Upper lobe of right lung (tissue), 1 donor: Measurements from ENCODE around the gene BRS3. TPM values are rescaled to one million over a fixed set of nuclear protein-coding genes. Genes with fewer than 3 reads are reported as not detected.

Source experiments
- ATAC-seq: fragments of 200-7000 bp; cut with Tn5 transposase; one replicate; pipeline ENCODE4 v1.9.1; 2020; ENCODE audit warnings: mild to moderate bottlenecking, moderate library complexity
- DNase-seq: peaks from one replicate; pipeline ENCODE4 v3.0.0-alpha.2; 2020
- H3K27ac ChIP-seq: fragments of 200-600 bp; one replicate; pipeline ENCODE4 v1.8.0; 2022
- H3K27me3 ChIP-seq: fragments of 200-600 bp; one replicate; pipeline ENCODE4 v1.8.0; 2022; ENCODE audit warnings: mild to moderate bottlenecking
- H3K36me3 ChIP-seq: fragments of 200-600 bp; one replicate; pipeline ENCODE4 v1.8.0; 2022
- H3K4me1 ChIP-seq: fragments of 200-600 bp; one replicate; pipeline ENCODE4 v1.8.0; 2022
- H3K4me3 ChIP-seq: fragments of 200-600 bp; one replicate; pipeline ENCODE4 v1.8.0; 2022; ENCODE audit warnings: mild to moderate bottlenecking
- H3K9me3 ChIP-seq: fragments of 200-600 bp; one replicate; pipeline ENCODE4 v1.8.0; 2022
- intact Hi-C: fragments of 100-400 bp; cut with DNase I; formaldehyde crosslinking; loops from one replicate; pipeline ENCODE4 v1.11.0; 2022
- total RNA-seq: library from RNA; stranded (reverse); fragmentation: NEBNext Ultra II Directional; extraction: Animal tissue kit (Norgen Biotek cat#: 25700); gene quantifications from one replicate; pipeline ENCODE4 v1.2.1, GENCODE V29; 2021
- TF ChIP-seq, protein P1 (sequence below): fragments of 200-600 bp; IDR thresholded peaks from one replicate; pipeline ENCODE4 v1.8.0; 2022; ENCODE audit warnings: antibody characterized with exemption
- donor health status: DM: no; HTN: yes; CAD: no; lungs with severe emphysema.

Gene BRS3
- total RNA-seq, 1 donor from 2014 or later: not detected

DNA sequence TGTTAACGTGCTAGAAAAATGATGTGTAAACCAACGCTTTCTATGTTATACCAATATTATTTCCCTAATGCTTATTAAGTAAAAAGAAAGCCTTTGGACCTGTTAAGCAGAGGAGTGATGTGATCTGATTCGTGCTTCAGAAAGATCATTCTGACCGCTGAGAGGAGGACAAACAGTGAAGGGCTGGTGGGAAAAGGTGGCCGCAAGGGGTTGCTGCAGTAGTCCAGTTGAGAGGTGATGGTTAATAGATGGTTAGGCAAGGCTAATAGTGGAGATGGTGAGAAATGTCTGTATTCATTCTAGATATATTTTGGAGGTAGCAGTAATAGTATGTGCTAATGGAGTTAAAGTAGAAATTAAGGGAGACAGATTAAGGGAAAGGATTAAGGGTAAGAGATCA is 31.3 kb downstream of the BRS3 start:
- Histone ChIP-seq H3K36me3 (no peaks in the 10 kb centered on the region), H3K9me3 (no peaks in the 10 kb centered on the region), H3K4me3 (no peak overlapping the region), H3K4me1 (no peaks in the 10 kb centered on the region), H3K27me3 (no peaks in the 10 kb centered on the region), H3K27ac (no peak overlapping the region)
- intact Hi-C loops: no loop called here
- no peak for ATAC-seq
- TF ChIP-seq, protein P1, sequence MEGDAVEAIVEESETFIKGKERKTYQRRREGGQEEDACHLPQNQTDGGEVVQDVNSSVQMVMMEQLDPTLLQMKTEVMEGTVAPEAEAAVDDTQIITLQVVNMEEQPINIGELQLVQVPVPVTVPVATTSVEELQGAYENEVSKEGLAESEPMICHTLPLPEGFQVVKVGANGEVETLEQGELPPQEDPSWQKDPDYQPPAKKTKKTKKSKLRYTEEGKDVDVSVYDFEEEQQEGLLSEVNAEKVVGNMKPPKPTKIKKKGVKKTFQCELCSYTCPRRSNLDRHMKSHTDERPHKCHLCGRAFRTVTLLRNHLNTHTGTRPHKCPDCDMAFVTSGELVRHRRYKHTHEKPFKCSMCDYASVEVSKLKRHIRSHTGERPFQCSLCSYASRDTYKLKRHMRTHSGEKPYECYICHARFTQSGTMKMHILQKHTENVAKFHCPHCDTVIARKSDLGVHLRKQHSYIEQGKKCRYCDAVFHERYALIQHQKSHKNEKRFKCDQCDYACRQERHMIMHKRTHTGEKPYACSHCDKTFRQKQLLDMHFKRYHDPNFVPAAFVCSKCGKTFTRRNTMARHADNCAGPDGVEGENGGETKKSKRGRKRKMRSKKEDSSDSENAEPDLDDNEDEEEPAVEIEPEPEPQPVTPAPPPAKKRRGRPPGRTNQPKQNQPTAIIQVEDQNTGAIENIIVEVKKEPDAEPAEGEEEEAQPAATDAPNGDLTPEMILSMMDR: no peak
- DNase-seq: no peak

DNA sequence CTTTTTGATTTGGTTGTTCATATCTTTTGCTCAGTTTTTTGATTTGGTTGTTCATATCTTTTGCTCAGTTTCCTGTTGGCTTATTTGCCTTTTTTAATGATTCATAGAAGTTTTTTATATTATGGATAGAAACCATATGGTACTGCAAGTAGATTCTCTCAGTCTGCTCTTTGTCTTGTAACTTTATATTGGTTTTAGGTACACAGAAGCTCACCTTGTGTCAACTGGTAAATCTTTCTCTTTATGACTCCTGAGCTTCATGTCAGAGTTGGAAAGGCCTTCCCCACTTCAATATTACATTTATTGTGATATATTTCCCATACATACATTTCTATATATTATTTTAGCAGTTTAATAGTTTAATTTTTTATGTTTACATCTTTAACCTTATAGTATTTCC is 36.0 kb downstream of the BRS3 start:
- intact Hi-C loops: no loop called here
- DNase-seq: no peak
- H3K27ac ChIP-seq: no peak overlapping the region
- H3K36me3 ChIP-seq: no peaks in the 10 kb centered on the region
- no peaks in the 10 kb centered on the region for H3K27me3 ChIP-seq
- no peak overlapping the region for H3K4me3 ChIP-seq
- no peaks in the 10 kb centered on the region for H3K4me1 ChIP-seq
- ATAC-seq: no peak
- TF ChIP-seq, protein P1: no peak
- no peaks in the 10 kb centered on the region for H3K9me3 ChIP-seq

DNA sequence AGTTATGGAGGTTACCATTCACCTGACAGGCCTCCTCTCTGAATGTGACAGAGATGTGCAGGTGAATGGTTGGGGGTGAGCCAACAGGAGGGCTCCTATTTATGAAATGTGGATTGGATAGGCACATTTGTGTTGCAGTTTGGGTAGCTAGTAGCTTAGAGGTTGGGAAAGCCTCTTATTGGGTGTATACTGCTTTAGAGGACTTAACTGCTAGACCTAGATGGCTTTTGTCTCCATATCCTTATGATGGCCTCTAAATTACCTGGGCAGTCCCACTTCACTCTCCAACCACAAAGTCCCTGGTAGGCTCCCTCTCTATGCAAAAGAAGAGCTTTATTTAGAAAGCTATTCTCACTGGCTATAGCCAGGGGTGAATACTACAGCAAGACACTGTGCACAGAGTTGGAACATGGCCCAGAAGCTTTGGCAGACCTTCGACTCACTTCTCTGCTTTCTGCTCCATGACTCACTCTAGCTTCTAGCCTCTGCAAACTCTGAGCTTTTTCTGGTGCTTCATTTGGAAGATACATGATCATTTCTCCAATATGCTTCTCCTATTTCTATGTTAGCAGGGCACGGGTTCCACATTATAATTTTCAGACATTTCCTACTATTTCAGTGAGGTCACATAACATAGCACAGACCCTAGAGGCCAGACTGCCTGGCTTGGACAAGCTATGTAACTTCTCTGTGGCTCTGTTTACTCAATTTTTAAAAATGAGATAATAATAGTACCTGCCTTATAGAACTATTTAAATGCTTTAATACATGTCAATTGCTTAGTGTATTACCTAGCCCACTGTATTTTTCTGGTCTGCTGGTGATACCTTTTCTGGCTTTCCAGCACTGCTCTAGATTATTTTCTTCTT is 38.2 kb downstream of the BRS3 start:
- no peak overlapping the region for H3K4me3 ChIP-seq
- H3K4me1 ChIP-seq: no peaks in the 10 kb centered on the region
- intact Hi-C loops: no loop called here
- TF ChIP-seq, protein P1: no peak
- H3K27ac ChIP-seq: no peak overlapping the region
- ATAC-seq: peak; percentile 72
- H3K27me3 ChIP-seq: no peaks in the 10 kb centered on the region
- H3K36me3 ChIP-seq: no peaks in the 10 kb centered on the region
- no peaks in the 10 kb centered on the region for H3K9me3 ChIP-seq
- DNase-seq: no peak

DNA sequence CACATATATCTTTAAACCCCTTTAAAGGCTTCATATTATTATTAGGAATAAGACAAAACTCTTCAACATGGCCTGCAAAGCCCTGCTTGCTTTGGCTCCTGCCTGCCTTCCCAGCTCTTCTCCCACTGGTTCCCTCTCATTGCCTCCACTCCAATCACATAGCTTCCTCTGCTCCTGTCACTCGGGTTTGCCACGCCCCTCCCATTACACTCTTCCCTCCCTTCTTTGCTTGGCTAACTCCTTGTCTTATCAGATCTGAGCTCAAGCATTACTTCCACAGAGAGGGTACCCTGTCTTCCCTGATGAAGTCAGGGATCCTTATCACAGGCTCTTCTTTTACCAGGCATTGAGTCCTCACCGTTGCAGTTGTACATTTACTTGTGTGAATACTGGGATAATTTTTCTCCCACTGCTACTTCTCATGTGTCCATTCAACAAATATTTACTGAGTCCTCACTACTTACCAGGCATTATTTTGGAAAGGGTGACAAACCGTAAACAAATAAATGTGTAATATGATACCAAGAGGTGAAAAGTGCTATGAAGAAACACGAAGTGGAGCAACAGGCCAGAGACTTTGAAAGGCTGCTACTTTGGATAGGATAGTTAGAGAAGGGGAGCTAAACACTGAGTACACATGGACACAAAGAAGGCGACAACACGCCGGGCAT is 41.0 kb downstream of the BRS3 start:
- TF ChIP-seq, protein P1: no peak
- Histone ChIP-seq H3K4me1 (no peaks in the 10 kb centered on the region), H3K9me3 (no peaks in the 10 kb centered on the region), H3K36me3 (no peaks in the 10 kb centered on the region), H3K4me3 (no peak overlapping the region), H3K27ac (no peak overlapping the region), H3K27me3 (no peaks in the 10 kb centered on the region)
- DNase-seq: no peak
- ATAC-seq: peak; percentile 27
- intact Hi-C loops: no loop called here

DNA sequence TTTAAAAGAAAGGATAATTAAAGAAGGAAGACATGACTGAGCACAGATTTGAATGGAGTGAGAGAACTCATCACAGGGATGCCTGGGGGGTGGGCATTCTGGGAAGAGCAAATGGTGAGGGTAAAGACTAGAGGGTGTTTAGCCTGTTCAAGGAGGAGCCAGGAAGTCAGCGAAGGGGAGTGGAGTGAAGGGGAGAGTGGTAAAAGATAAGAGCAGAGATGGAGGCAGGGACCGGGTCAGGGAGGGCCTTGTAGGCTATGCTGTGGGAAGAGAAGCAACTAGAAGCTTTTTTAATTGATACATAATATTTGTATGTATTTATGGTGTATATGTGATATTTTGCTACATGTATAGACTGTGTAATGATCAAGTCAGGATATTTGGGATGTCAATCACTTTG is 42.0 kb downstream of the BRS3 start:
- no peaks in the 10 kb centered on the region for H3K27me3 ChIP-seq
- no peak for ATAC-seq
- intact Hi-C loops: no loop called here

More for the DNA sequence above, 42.0 kb downstream of the BRS3 start:
- H3K4me3 ChIP-seq: no peak overlapping the region
- H3K9me3 ChIP-seq: no peaks in the 10 kb centered on the region
- H3K27ac ChIP-seq: no peak overlapping the region
- TF ChIP-seq, protein P1: no peak
- no peaks in the 10 kb centered on the region for H3K36me3 ChIP-seq
- no peak for DNase-seq
- H3K4me1 ChIP-seq: no peaks in the 10 kb centered on the region
